Peyer's patch (tissue), 4 donors: ENCODE results near the gene ANKH.

Experiments used
- POLR2A ChIP-seq, 2 donors: fragments of 450-650 bp; IDR thresholded peaks; one replicate each; pipeline ENCODE4 v1.5.1; 2017; ENCODE audit warnings: antibody characterized with exemption in 2 of 2, mild to moderate bottlenecking in 2 of 2, moderate library complexity in 2 of 2
- TF ChIP-seq, protein P1 (sequence below), 6 experiments: fragments of 450-650 bp in 4 of 6; fragments of 200-600 bp in 2 of 6; sonication (generic) in 1 of 6; IDR thresholded peaks; one replicate each; pipeline ENCODE4 v1.5.1; 2017 to 2019; ENCODE audit warnings: antibody characterized with exemption in 6 of 6, mild to moderate bottlenecking in 3 of 6, moderate library complexity in 1 of 6

GRCh38 chr5:14745188-14745563 is 126.4 kb downstream of the ANKH start:
- TF ChIP-seq, protein P1, sequence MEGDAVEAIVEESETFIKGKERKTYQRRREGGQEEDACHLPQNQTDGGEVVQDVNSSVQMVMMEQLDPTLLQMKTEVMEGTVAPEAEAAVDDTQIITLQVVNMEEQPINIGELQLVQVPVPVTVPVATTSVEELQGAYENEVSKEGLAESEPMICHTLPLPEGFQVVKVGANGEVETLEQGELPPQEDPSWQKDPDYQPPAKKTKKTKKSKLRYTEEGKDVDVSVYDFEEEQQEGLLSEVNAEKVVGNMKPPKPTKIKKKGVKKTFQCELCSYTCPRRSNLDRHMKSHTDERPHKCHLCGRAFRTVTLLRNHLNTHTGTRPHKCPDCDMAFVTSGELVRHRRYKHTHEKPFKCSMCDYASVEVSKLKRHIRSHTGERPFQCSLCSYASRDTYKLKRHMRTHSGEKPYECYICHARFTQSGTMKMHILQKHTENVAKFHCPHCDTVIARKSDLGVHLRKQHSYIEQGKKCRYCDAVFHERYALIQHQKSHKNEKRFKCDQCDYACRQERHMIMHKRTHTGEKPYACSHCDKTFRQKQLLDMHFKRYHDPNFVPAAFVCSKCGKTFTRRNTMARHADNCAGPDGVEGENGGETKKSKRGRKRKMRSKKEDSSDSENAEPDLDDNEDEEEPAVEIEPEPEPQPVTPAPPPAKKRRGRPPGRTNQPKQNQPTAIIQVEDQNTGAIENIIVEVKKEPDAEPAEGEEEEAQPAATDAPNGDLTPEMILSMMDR (IDR thresholded peaks at IDR 0.05), result no peak
- no peak for TF ChIP-seq POLR2A (IDR thresholded peaks at IDR 0.05)
